GM18498 (cell line): ENCODE measurements around the gene VWCE.
"Not testable (repeated sequence)": the region's sequence is repeated elsewhere in the genome, so short reads cannot be mapped to it uniquely, and the experiment has no call there.

Source experiments
- ATAC-seq: cut with Tn5 transposase; IDR thresholded peaks from one replicate; pipeline ENCODE4 v1.9.1; 2021; ENCODE audit warnings: mild to moderate bottlenecking, moderate library complexity; ENCODE audit not compliant: unreplicated experiment

The VWCE gene

DNA sequence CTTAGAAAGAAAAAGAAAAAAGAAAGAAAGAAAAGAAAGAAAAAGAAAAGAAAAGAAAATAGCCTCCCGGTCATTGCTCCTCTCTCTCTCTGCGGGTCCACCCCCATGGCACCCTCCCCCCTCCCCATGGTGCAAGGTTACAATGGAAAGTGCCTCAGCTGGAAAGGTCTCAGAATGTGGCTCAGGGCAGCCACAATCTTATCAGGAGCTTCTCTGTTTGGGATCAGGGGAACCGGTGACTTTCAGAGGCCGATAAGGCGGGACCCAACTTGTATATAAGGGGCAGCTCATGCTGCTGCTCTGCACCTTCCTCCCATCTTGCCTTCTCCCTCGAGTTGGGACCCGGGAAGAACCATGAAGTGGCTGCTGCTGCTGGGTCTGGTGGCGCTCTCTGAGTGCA, 73.1 kb downstream of the VWCE start, which contains the start of gene PGA4:
PGA4 (plus strand) TSS at position 301 of the 400 bp plus-strand sequence; CDS start at position 355, 54 bp downstream.
- ATAC-seq = not testable (repeated sequence)

GRCh38 chr11:61219016-61219415, 76.1 kb downstream of the VWCE start:
- ATAC-seq = not testable (repeated sequence)

DNA sequence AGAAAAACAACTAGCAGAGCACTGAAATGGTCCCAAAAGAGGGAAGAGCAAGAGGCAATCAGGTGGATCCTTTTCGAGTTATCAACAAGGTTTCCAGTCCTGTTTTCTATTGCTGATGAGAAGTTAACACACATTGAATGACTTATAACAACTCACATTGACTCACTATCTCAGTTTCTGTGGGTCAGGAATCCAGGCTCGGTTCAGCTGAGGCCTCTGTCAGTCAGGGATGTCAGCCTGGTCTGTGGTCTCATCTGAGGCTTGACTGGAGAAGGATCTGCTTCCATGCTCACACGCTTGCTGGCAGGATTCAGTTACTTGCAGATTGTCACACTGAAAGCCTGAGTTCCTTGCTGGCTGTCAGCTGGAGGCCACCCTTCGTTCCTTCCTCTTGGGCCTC, 76.8 kb downstream of the VWCE start:
- ATAC-seq = not testable (repeated sequence)

GRCh38 chr11:61213711-61214324, 81.3 kb downstream of the VWCE start:
- not testable (repeated sequence) for ATAC-seq

GRCh38 chr11:61212202-61212601, 82.9 kb downstream of the VWCE start:
- not testable (repeated sequence) for ATAC-seq

DNA sequence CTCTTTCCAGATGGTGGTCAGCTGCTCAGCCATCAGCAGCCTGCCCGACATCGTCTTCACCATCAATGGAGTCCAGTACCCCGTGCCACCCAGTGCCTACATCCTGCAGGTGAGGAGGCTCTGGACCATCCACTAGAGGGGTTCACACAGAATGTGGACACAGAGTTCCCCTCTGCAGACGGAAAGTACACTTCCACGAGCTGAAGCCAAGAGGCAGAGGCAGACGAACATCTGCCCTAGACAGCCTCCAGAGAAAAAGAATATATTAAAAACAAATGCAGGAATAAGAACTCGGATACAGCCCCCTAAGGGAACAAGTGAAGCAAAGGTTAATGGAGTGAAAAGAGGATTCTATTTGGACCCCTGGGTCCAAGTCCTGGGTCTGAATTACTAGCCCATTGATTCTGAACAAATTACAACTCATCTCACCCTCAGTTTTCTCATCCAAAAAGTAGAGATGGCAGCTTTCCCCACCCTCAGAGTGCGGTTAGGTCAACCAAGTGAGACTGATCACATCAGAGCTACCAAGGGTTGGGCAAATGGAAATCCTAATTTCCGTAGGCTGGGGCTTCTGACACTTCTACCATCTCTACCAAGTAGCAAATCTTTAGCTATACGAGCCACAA, 83.7 kb downstream of the VWCE start:
- not testable (repeated sequence) for ATAC-seq

DNA sequence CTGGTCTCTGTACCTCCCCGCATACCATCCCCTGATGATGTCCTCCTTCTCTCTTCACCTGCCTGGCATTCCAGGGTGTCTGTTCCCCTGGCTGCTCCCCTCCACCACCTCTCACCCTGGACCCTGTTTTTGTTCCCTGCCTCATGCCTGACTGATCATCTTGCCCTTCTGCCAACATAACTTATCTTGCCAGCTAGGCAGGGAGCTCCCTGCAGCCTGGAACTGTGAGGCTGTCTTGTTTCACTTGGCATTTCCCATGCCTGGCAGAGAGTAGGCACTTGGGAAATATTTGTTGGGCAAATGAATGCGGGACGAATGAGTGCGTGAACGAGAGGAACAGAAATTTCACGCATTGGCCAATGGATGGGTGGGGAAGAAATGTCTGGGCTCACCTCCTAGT, 84.5 kb downstream of the VWCE start:
- ATAC-seq = not testable (repeated sequence)
